ENCODE measurements around the gene SMAP1.

DNA sequence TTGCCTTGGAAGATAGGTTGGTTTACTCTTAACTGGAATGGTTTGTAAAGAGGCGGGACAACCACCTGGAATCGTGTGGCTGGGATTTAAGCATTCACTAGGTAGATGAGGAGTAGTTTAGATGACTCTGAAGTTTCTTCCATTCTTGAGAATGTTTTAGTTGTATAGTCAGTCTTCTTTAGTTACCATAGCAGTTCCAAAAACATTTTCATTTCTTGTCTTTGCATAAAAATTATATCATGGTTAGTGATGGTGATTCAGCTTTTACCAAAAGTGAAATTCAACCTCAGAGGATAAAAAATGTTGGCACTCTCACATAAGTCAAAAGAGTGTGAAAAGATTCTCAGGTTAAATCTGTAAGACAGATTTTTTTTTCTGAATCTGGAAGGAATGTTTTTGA is 70.3 kb downstream of the SMAP1 start:
- TF ChIP-seq POLR2A (IDR thresholded peaks at IDR 0.05; ENCODE audit: borderline replicate concordance, extremely low read depth, insufficient read depth, insufficient read length) = no peak
- TF ChIP-seq, protein P1, sequence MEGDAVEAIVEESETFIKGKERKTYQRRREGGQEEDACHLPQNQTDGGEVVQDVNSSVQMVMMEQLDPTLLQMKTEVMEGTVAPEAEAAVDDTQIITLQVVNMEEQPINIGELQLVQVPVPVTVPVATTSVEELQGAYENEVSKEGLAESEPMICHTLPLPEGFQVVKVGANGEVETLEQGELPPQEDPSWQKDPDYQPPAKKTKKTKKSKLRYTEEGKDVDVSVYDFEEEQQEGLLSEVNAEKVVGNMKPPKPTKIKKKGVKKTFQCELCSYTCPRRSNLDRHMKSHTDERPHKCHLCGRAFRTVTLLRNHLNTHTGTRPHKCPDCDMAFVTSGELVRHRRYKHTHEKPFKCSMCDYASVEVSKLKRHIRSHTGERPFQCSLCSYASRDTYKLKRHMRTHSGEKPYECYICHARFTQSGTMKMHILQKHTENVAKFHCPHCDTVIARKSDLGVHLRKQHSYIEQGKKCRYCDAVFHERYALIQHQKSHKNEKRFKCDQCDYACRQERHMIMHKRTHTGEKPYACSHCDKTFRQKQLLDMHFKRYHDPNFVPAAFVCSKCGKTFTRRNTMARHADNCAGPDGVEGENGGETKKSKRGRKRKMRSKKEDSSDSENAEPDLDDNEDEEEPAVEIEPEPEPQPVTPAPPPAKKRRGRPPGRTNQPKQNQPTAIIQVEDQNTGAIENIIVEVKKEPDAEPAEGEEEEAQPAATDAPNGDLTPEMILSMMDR (IDR thresholded peaks at IDR 0.05 in 2 of 3, conservative IDR thresholded peaks at IDR 0.05 in 1 of 3; ENCODE audit: borderline replicate concordance in 1 of 3, insufficient read depth in 1 of 3, low read depth in 2 of 3, low read length in 2 of 3) = no peak
- TF ChIP-seq EZH2 (IDR thresholded peaks at IDR 0.05) = no peak
- TF ChIP-seq ZNF274 (IDR thresholded peaks at IDR 0.05; ENCODE audit: low read depth, low read length) = no peak
- no peak for TF ChIP-seq CEBPB (IDR thresholded peaks at IDR 0.05; ENCODE audit: low read depth)
- no peak for TF ChIP-seq RAD21 (IDR thresholded peaks at IDR 0.05; ENCODE audit: low read depth)
- no peak for TF ChIP-seq POLR2AphosphoS5 (IDR thresholded peaks at IDR 0.05; ENCODE audit: low read depth, low read length)
- TF ChIP-seq JUND (IDR thresholded peaks at IDR 0.05) = no peak
- TF ChIP-seq EGR1 (IDR thresholded peaks at IDR 0.05; ENCODE audit: low read depth) = no peak
- no peak for TF ChIP-seq YY1 (IDR thresholded peaks at IDR 0.05; ENCODE audit: extremely low read depth, insufficient replicate concordance, low read depth, low read length)
- no peak for TF ChIP-seq SRF (IDR thresholded peaks at IDR 0.05; ENCODE audit: low read depth)
- no peak for TF ChIP-seq SP1 (IDR thresholded peaks at IDR 0.05; ENCODE audit: low read depth)
